ENCODE data around the gene C1orf35. TPM values are rescaled to one million over a fixed set of nuclear protein-coding genes. Genes with fewer than 3 reads are reported as not detected.

The C1orf35 gene
- polyA plus RNA-seq, 3 donors from 2014 or later, result 1.8 to 21.7 (median 16.6) TPM

DNA sequence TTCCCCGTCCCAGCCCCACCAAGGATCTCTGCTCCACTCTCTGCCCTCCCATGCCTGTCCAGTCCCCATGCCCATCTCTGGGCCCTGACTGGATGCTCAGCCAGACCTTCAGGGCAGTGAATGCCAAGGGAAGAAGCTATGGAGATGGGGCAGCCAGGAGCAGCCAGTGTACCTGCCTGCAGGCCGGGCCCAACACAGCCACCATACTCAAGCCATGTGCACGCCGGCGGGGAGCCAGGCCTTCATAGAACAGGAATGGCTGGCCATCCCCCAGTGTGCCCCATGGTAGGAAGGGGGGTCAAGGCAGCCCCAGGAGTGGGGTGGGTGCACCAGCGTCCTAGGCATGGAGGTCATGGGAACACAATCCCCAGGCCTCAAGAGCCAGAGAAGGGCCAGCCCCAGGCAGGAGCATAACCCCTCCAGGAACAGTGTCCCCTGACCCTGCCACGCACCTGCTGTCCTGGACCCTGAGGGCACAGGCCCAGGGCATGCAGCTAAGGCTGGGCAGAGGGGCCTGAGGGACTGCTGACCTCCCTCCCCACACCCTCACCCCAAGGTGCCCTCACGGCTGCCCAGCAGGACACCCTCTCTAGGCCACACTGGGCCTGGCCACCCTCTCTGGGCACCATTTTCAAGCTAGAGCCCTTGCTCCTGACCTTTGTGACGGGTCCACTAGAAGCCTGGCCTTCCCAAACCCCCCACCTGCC is 40.9 kb downstream of the C1orf35 start:
- H3K4me3 Mint-ChIP-seq, result no peak overlapping the region
- H3K27me3 Mint-ChIP-seq (ENCODE audit: low read depth in 3 of 3), result peaks cover 10 to 28% (median 19%) of the 10 kb centered on the region in 3 donors

DNA sequence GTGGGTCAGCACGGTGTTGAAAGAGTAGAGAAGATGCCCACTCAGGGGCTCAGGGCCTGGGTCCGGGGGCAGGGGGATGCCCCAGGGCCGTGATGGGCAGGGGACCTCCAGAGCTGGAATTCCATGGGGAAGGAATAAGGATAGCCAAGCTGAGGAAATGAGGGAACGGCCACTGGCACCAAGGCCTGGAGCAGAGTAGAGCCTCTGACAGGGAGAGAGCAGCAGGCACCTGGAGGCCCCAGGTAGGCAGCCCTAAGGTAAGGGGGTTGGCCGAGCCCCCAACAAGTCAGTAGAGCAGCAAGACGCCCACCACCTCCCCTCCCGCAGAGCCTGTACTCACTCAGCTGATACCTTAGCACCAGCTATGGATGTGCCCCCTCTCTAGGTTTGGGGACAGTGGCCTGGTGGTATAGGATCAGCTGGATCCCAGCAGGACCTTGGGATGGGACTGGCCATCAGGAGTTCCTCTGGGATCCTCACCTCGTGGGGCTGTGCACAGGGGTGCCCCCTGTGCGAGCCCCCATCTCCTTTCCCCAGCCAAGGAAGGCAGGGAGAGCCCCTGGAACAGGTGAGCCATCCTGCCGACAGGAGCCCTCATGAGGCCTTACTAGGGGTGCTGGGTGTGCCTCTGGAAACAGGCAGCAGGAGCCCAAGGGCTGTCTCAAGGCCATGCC is 41.6 kb downstream of the C1orf35 start:
- peak overlapping the region in 1 of 6 donors; percentile 68 for H3K27ac Mint-ChIP-seq
- H3K4me1 Mint-ChIP-seq, result peaks cover 7 to 9% of the 10 kb centered on the region in 2 donors
- peaks cover 0 to 4% (median 0%) of the 10 kb centered on the region in 3 donors for H3K36me3 Mint-ChIP-seq
- no peak for DNase-seq
- H3K27me3 Mint-ChIP-seq (ENCODE audit: low read depth in 3 of 3), result peaks cover 10 to 22% (median 16%) of the 10 kb centered on the region in 3 donors
- H3K9me3 Mint-ChIP-seq, result no peaks in the 10 kb centered on the region
- peak overlapping the region in 3 of 5 donors; percentile 20 to 51 (median 42) for H3K4me3 Mint-ChIP-seq

More for the DNA sequence above, 40.9 kb downstream of the C1orf35 start:
- Mint-ChIP-seq H3K9me3 (no peaks in the 10 kb centered on the region), H3K4me1 (peaks cover 7 to 9% of the 10 kb centered on the region in 2 donors), H3K27ac (no peak overlapping the region), H3K36me3 (peaks cover 0 to 4% (median 0%) of the 10 kb centered on the region in 3 donors)
- no peak for DNase-seq

DNA sequence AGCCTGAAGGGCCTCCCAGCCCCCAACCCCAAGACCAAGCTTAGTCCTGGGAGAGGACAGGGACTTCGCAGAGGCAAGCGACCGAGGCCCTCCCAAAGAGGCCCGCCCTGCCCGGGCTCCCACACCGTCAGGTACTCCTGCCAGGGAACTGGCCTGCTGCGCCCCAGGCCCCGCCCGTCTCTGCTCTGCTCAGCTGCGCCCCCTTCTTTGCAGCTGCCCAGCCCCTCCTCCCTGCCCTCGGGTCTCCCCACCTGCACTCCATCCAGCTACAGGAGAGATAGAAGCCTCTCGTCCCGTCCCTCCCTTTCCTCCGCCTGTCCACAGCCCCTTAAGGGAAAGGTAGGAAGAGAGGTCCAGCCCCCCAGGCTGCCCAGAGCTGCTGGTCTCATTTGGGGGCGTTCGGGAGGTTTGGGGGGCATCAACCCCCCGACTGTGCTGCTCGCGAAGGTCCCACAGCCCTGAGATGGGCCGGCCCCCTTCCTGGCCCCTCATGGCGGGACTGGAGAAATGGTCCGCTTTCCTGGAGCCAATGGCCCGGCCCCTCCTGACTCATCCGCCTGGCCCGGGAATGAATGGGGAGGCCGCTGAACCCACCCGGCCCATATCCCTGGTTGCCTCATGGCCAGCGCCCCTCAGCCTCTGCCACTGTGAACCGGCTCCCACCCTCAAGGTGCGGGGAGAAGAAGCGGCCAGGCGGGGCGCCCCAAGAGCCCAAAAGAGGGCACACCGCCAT is 42.5 kb downstream of the C1orf35 start:
- Mint-ChIP-seq H3K36me3 (peaks cover 0 to 4% (median 0%) of the 10 kb centered on the region in 3 donors), H3K4me3 (peak overlapping the region; percentile 32 to 77 (median 51)), H3K27ac (no peak overlapping the region), H3K9me3 (no peaks in the 10 kb centered on the region), H3K4me1 (peaks cover 7 to 9% of the 10 kb centered on the region in 2 donors), H3K27me3 (ENCODE audit: low read depth in 3 of 3) (peaks cover 10 to 23% (median 20%) of the 10 kb centered on the region in 3 donors)
- no peak for DNase-seq

- peaks cover 7 to 9% of the 10 kb centered on the region in 2 donors for H3K4me1 Mint-ChIP-seq
- peak overlapping the region in 2 of 6 donors; percentile 40 to 62 for H3K27ac Mint-ChIP-seq
- peaks cover 10 to 21% (median 20%) of the 10 kb centered on the region in 3 donors for H3K27me3 Mint-ChIP-seq (ENCODE audit: low read depth in 3 of 3)
- DNase-seq, result peak; percentile 41 to 52 (median 44)
- H3K4me3 Mint-ChIP-seq, result peak overlapping the region; percentile 69 to 77 (median 73)
- H3K36me3 Mint-ChIP-seq, result peaks cover 0 to 4% (median 0%) of the 10 kb centered on the region in 3 donors
- no peaks in the 10 kb centered on the region for H3K9me3 Mint-ChIP-seq
Measured at GRCh38 chr1:228059634-228060457, 43.3 kb downstream of the C1orf35 start.

- Mint-ChIP-seq H3K9me3 (no peaks in the 10 kb centered on the region), H3K4me1 (peaks cover 7 to 9% of the 10 kb centered on the region in 2 donors), H3K36me3 (peaks cover 0 to 4% (median 0%) of the 10 kb centered on the region in 3 donors), H3K27ac (peak overlapping the region in 1 of 6 donors; percentile 25), H3K27me3 (ENCODE audit: low read depth in 3 of 3) (peaks cover 12 to 25% (median 21%) of the 10 kb centered on the region in 3 donors), H3K4me3 (peak overlapping the region; percentile 69 to 77 (median 73))
- DNase-seq, result peak; percentile 58 to 68 (median 61)
Measured at GRCh38 chr1:228058949-228059633, 44.0 kb downstream of the C1orf35 start.

DNA sequence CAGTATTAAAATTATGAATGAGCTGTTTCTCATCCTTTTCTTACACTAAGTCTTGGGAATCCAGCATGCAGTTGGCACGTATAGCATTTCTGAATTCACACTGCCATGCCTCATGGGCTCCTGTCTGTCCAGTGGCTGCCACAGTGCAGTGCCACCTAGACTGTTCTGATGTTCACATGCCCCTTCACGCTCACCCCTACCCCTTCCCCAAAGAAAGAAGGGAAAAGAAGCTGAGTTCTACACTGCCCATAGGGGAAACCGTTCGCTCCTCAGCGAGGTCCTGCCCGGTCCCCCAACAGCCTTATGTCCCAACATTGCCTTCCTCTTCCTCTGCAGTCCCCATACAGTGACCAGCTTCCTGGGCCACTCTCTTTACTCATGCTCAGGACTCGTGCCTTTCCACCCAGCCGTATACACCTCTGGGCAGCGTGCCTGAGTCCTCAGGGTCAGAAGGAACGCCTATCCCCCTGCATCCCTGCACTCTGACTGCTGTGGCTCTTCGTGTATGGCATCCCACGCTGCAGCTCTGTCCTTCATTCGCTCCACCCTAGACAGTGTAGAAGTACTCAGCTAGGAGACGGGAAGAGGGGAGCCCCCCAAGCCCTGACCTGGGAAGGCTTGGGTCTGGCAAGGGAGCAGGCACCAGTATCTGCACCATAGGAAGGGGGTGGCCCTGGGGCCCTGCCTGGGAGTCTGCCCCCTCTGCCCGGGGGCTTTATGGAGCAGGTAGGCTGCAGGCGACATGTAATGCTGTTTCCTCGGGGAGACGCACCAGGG is 44.8 kb downstream of the C1orf35 start:
- peak overlapping the region in 3 of 6 donors; percentile 14 to 67 (median 25) for H3K27ac Mint-ChIP-seq
- H3K27me3 Mint-ChIP-seq (ENCODE audit: low read depth in 3 of 3), result peaks cover 12 to 25% (median 22%) of the 10 kb centered on the region in 3 donors
- peak overlapping the region in 3 of 5 donors; percentile 47 to 77 (median 73) for H3K4me3 Mint-ChIP-seq
- DNase-seq, result no peak
- H3K4me1 Mint-ChIP-seq, result peaks cover 7 to 9% of the 10 kb centered on the region in 2 donors
- H3K9me3 Mint-ChIP-seq, result peaks cover 0 to 1% (median 0%) of the 10 kb centered on the region in 6 donors
- H3K36me3 Mint-ChIP-seq, result peaks cover 0 to 4% (median 0%) of the 10 kb centered on the region in 3 donors

Other genes starting within 250 kb of the C1orf35 start
- gene WNT9A, start 155.4 kb downstream of the C1orf35 start, polyA plus RNA-seq, result not detected
- not detected for gene WNT3A, start 96.3 kb downstream of the C1orf35 start, polyA plus RNA-seq
- gene ARF1, start 20.6 kb downstream of the C1orf35 start, polyA plus RNA-seq, result 100 to 1,000 TPM; 533 to 916 (median 674) TPM
- 100 to 1,000 TPM; 125 to 230 (median 129) TPM for gene MRPL55, start 6.0 kb upstream of the C1orf35 start, polyA plus RNA-seq
- 100 to 1,000 TPM; 516 to 803 (median 763) TPM for gene GUK1, start 37.0 kb upstream of the C1orf35 start, polyA plus RNA-seq
- not detected for gene GJC2, start 46.6 kb upstream of the C1orf35 start, polyA plus RNA-seq
- gene IBA57, start 62.5 kb upstream of the C1orf35 start, polyA plus RNA-seq, result 1 to 10 TPM; 2.0 to 4.4 (median 2.0) TPM
- 1 to 10 TPM in 1 of 3 donors, under 1 TPM in 1, not detected in 1; 0.19 to 1.9 TPM for gene OBSCN, start 104.7 kb upstream of the C1orf35 start, polyA plus RNA-seq

Measured in immature natural killer cell (primary cell).